Breast epithelium (tissue), 4 donors: Measurements from ENCODE around the gene NOL8. TPM values are rescaled to one million over a fixed set of nuclear protein-coding genes. Genes with fewer than 3 reads are reported as not detected.
A peak's percentile ranks its signal among the peaks of the same experiment; 100 is the strongest.

Experiments
- DNase-seq, 2 donors: peaks; one replicate each; pipeline ENCODE4 v3.0.0-alpha.2; 2019; ENCODE audit warnings: low spot score in 2 of 2
- H3K27ac ChIP-seq, 2 donors: fragments of 200-600 bp; sonication (generic) in 1 of 2; one replicate each; pipeline ENCODE4 v1.5.1; 2016 to 2019; ENCODE audit warnings: mild to moderate bottlenecking in 1 of 2
- H3K27me3 ChIP-seq, 2 donors: fragments of 200-600 bp; sonication (generic) in 1 of 2; one replicate each; pipeline versions ENCODE4 v1.5.1 to v1.6.0; 2017 to 2019; ENCODE audit warnings: control low read depth in 1 of 2, mild to moderate bottlenecking in 1 of 2
- H3K36me3 ChIP-seq: fragments of 200-600 bp; one replicate; pipeline ENCODE4 v1.5.1; 2019
- H3K4me1 ChIP-seq, 2 donors: fragments of 200-600 bp; sonication (generic); one replicate each; pipeline ENCODE4 v1.5.1; 2016 to 2019; ENCODE audit warnings: control low read depth in 1 of 2
- H3K4me3 ChIP-seq, 3 donors: fragments of 200-600 bp; sonication (generic); 1 replicate in 2 of 3; 2 replicates in 1 of 3; pipeline ENCODE4 v1.5.1; 2016 to 2019; ENCODE audit warnings: mild to moderate bottlenecking in 3 of 3, moderate library complexity in 2 of 3
- H3K9me3 ChIP-seq, 2 donors: fragments of 200-600 bp; sonication (generic) in 1 of 2; one replicate each; pipeline ENCODE4 v1.5.1; 2016 to 2019; ENCODE audit warnings: control low read depth in 1 of 2
- POLR2A ChIP-seq: fragments of 450-650 bp; IDR thresholded peaks from one replicate; pipeline ENCODE4 v1.6.1; 2016; ENCODE audit warnings: antibody characterized with exemption, mild to moderate bottlenecking, moderate library complexity
- POLR2AphosphoS5 ChIP-seq, 3 donors: sonication (generic); formaldehyde crosslinking; IDR thresholded peaks; one replicate each; pipeline ENCODE4 v1.6.1; 2017; ENCODE audit warnings: antibody characterized with exemption in 3 of 3
- intact Hi-C: fragments of 100-400 bp; cut with DNase I; formaldehyde crosslinking; loops from one replicate; pipeline ENCODE4 v1.15.1; 2023; ENCODE audit warnings: low total_unique reads
- total RNA-seq, 3 donors: library from RNA; depleted of rRNA; stranded (reverse); fragments of >200 nt; gene quantifications; one replicate each; pipeline ENCODE4 v1.1.0, GENCODE V29; 2016
- TF ChIP-seq, protein P1 (sequence below), 3 donors: fragments of 450-650 bp; IDR thresholded peaks; one replicate each; pipeline ENCODE4 v1.5.1; 2016 to 2017; ENCODE audit warnings: antibody characterized with exemption in 3 of 3, mild to moderate bottlenecking in 3 of 3, moderate library complexity in 3 of 3

The NOL8 gene
- total RNA-seq, 3 donors from 2014 or later = 31.2 to 66.6 (median 49.8) TPM

DNA sequence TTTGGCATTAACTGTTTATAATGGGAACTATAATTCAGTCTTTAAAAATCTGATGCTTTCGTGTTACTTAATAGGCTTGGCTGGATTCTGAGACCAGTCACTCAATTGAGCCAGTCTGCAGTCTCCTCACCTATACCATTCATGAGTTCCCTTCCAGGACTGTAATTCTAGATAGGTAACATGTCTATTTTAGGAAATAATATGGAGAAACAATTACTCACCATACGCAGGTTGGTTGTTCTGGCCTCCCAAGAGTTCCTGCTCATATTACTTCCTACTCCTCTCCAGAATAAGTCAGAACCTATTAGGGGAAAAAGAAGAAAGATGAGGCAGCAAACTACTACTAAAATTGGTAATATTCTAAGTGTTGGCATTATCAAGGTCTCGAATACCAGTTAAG lies 27.1 kb downstream of the NOL8 start:
- TF ChIP-seq, protein P1, sequence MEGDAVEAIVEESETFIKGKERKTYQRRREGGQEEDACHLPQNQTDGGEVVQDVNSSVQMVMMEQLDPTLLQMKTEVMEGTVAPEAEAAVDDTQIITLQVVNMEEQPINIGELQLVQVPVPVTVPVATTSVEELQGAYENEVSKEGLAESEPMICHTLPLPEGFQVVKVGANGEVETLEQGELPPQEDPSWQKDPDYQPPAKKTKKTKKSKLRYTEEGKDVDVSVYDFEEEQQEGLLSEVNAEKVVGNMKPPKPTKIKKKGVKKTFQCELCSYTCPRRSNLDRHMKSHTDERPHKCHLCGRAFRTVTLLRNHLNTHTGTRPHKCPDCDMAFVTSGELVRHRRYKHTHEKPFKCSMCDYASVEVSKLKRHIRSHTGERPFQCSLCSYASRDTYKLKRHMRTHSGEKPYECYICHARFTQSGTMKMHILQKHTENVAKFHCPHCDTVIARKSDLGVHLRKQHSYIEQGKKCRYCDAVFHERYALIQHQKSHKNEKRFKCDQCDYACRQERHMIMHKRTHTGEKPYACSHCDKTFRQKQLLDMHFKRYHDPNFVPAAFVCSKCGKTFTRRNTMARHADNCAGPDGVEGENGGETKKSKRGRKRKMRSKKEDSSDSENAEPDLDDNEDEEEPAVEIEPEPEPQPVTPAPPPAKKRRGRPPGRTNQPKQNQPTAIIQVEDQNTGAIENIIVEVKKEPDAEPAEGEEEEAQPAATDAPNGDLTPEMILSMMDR (IDR thresholded peaks at IDR 0.05) = no peak
- TF ChIP-seq POLR2A (no peak), POLR2AphosphoS5 (IDR thresholded peaks at IDR 0.05) (no peak)
- intact Hi-C loops = no loop called here
- DNase-seq = no peak
- peaks cover 18% of the 10 kb centered on the region for H3K36me3 ChIP-seq
- H3K9me3 ChIP-seq = no peaks in the 10 kb centered on the region
- H3K4me3 ChIP-seq = no peak overlapping the region
- peaks cover 3 to 5% of the 10 kb centered on the region in 2 donors for H3K4me1 ChIP-seq
- H3K27ac ChIP-seq = no peak overlapping the region
- no peaks in the 10 kb centered on the region for H3K27me3 ChIP-seq

DNA sequence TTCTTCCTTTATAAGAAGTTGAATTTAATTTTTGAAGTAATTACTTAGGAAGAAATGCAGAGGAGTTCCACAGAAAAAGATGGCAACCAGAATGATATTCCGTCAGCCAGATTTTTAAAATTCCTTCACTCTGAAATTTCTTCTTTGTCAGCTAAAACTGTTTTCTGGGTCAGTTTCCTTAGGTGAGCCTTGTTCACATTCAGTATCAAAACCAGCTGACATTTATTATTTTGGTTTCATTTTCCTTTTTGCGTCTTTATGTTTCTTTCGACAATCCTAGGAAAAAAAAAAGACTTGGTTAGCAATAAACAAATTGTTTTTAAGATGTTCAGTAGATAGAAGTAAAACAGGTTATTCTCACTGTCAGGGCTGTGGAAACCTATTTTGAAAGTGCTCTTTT lies 27.5 kb downstream of the NOL8 start:
- Histone ChIP-seq H3K27me3 (no peaks in the 10 kb centered on the region), H3K4me1 (peaks cover 3 to 5% of the 10 kb centered on the region in 2 donors), H3K27ac (no peak overlapping the region), H3K36me3 (peaks cover 18% of the 10 kb centered on the region), H3K9me3 (no peaks in the 10 kb centered on the region), H3K4me3 (no peak overlapping the region)
- TF ChIP-seq, protein P1 (IDR thresholded peaks at IDR 0.05) = no peak
- TF ChIP-seq POLR2A (no peak), POLR2AphosphoS5 (IDR thresholded peaks at IDR 0.05) (no peak)
- intact Hi-C loops = no loop called here
- DNase-seq = no peak

DNA sequence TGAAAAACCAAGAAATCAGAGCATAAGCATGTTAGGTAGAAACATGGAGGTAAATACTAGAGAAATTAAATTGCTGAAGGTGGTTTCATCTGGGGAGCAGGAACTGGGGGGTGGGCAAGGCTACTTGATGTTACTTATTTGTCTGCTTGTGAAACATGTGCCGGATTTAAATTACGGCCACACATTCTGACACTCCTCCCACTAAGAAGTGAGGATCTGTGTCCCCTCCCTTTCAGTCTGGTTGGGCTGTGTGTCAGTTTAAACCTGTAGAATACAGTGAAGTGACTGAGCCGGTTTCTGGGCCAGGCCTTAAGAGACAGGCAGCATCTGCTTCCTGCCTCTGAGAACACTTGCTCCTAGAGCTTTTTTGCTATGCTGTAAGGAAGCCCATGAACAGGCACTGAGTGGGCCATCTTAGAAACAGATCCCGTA lies 29.3 kb downstream of the NOL8 start:
- H3K4me1 ChIP-seq = peaks cover 3 to 5% of the 10 kb centered on the region in 2 donors
- intact Hi-C loops = no loop called here
- no peaks in the 10 kb centered on the region for H3K9me3 ChIP-seq
- no peaks in the 10 kb centered on the region for H3K27me3 ChIP-seq
- TF ChIP-seq POLR2A (no peak), POLR2AphosphoS5 (IDR thresholded peaks at IDR 0.05) (no peak)
- TF ChIP-seq, protein P1 (IDR thresholded peaks at IDR 0.05) = no peak
- H3K27ac ChIP-seq = no peak overlapping the region
- no peak for DNase-seq
- H3K4me3 ChIP-seq = no peak overlapping the region
- H3K36me3 ChIP-seq = peaks cover 13% of the 10 kb centered on the region

DNA sequence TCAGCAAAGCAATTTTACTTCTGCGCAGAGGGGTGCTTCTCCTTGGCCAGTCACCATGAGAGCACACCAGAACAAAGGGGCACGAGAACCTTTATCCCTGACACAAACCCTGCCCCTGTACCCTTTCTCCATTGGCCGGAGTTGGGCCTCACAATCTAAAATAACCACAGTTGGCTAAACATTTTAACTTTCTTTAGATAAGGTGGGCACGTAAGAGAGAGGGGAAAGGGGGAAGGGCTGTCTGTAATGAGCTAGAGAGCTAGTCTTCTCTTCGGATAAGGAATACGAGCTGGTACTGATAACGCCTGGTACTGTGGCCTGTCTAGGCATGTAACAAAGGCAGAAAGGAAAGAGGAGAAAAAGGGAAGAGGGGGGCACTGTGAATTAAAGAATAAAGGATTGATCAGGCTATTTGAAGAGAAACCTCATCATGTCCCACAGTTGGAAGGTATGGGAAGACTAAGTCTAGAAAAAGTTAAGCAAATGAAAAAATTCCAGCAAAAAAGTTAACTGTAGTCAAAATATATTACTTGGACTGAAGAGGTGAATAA lies 29.8 kb downstream of the NOL8 start:
- H3K27me3 ChIP-seq = no peaks in the 10 kb centered on the region
- H3K4me3 ChIP-seq = no peak overlapping the region
- H3K36me3 ChIP-seq = peaks cover 12% of the 10 kb centered on the region
- H3K4me1 ChIP-seq = peaks cover 3 to 5% of the 10 kb centered on the region in 2 donors
- no peak for DNase-seq
- no peak for TF ChIP-seq POLR2AphosphoS5 (IDR thresholded peaks at IDR 0.05)
- TF ChIP-seq, protein P1 (IDR thresholded peaks at IDR 0.05) = no peak
- TF ChIP-seq POLR2A = no peak
- H3K27ac ChIP-seq = no peak overlapping the region
- intact Hi-C loops = no loop called here
- no peaks in the 10 kb centered on the region for H3K9me3 ChIP-seq

DNA sequence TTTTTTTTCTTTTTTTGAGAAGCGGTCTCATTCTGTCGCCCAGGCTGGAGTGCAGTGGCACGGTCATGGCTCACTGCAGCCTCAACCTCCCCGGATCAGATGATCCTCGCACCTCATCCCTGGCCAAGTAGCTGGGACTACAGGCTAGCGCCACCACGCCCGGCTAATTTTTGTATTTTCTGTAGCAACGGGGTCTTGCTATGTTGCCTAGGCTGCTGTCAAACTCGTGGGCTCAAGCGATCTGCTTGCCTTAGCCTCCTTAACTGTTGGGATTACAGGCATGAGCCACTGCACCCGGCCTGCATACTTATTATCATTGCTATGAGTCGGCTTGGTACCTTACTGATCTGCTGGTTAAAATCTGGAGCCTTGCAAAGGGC lies 30.9 kb downstream of the NOL8 start:
- peaks cover 12% of the 10 kb centered on the region for H3K36me3 ChIP-seq
- H3K27me3 ChIP-seq = no peaks in the 10 kb centered on the region
- intact Hi-C loops = no loop called here
- DNase-seq = no peak
- TF ChIP-seq, protein P1 (IDR thresholded peaks at IDR 0.05) = no peak
- no peak for TF ChIP-seq POLR2AphosphoS5 (IDR thresholded peaks at IDR 0.05)
- TF ChIP-seq POLR2A = no peak
- peak overlapping the region; percentile 56 to 77 for H3K27ac ChIP-seq
- H3K9me3 ChIP-seq = no peaks in the 10 kb centered on the region
- peaks cover 3 to 5% of the 10 kb centered on the region in 2 donors for H3K4me1 ChIP-seq
- H3K4me3 ChIP-seq = peak overlapping the region; percentile 59 to 74 (median 64)
